Activated CD4-positive, alpha-beta memory T cell treated with anti-CD3 and anti-CD28 coated beads, Interleukin-2, amount 10 ng/mL, durations not matched to agents 7 days and 5 days (primary cell): ENCODE data around the gene BLOC1S4. TPM values are rescaled to one million over a fixed set of nuclear protein-coding genes. Genes with fewer than 3 reads are reported as not detected.
A peak's percentile ranks its signal among the peaks of the same experiment; 100 is the strongest.

ENCODE experiments used
- CTCF ChIA-PET: fragments of 350-600 bp; sonication (Branson Sonifier 250); formaldehyde crosslinking; loops from one replicate; lab custom pipeline; 2021; ENCODE audit warnings: antibody characterized with exemption, inconsistent platforms; lab: Charles Lee
- POLR2A ChIA-PET: fragments of 350-600 bp; sonication (Branson Sonifier 250); formaldehyde crosslinking; loops from one replicate; lab custom pipeline; 2021; ENCODE audit warnings: antibody characterized with exemption; lab: Charles Lee
- DNase-seq: peaks from one replicate; pipeline ENCODE4 v3.0.0-alpha.2; 2020
- H3K27ac Mint-ChIP-seq: one replicate; pipeline ENCODE4 v1.8.0; 2021; ENCODE audit warnings: mild to moderate bottlenecking, mixed read lengths
- H3K27me3 Mint-ChIP-seq: one replicate; pipeline ENCODE4 v1.8.0; 2021; ENCODE audit warnings: mixed read lengths
- H3K36me3 Mint-ChIP-seq: one replicate; pipeline ENCODE4 v1.8.0; 2021; ENCODE audit warnings: low read depth, mixed read lengths
- H3K4me1 Mint-ChIP-seq: one replicate; pipeline ENCODE4 v1.8.0; 2021; ENCODE audit warnings: mixed read lengths
- H3K4me3 Mint-ChIP-seq: one replicate; pipeline ENCODE4 v1.8.0; 2021; ENCODE audit warnings: mild to moderate bottlenecking, mixed read lengths
- H3K9me3 Mint-ChIP-seq: one replicate; pipeline ENCODE4 v1.8.0; 2021; ENCODE audit warnings: mixed read lengths
- total RNA-seq, 2 experiments: library from RNA; stranded (reverse); gene quantifications; one replicate each; pipeline ENCODE4 v1.2.3, GENCODE V29; 2021

The BLOC1S4 gene
- total RNA-seq, 2 experiments from 2014 or later = 22.9 to 23.2 TPM

- Mint-ChIP-seq H3K36me3 (peaks cover 18% of the 10 kb centered on the region), H3K9me3 (no peaks in the 10 kb centered on the region), H3K4me3 (peak within 1 kb of the TSS; percentile 61), H3K27ac (peak within 1 kb of the TSS; percentile 92), H3K27me3 (no peaks in the 10 kb centered on the region), H3K4me1 (peaks cover 91% of the 10 kb centered on the region)
- ChIA-PET POLR2A (interaction anchor here (1.2 to 10.6 kb wide), 7 partner anchors 13 to 374 kb away, joined by 5 to 374 read pairs (median 22); partner anchors contain the start of genes BLOC1S4, GRPEL1, MRFAP1 and MRFAP1L1), CTCF (interaction anchor here (1.0 to 10.7 kb wide), 3 partner anchors 12 to 19 kb away, joined by 3 to 180 read pairs (median 9); partner anchors contain the start of gene MRFAP1L1)
- DNase-seq = no peak
These were observed 22.5 kb upstream of the BLOC1S4 start, which contains the start of gene S100P for GRCh38 chr4:6693231-6694176. S100P (plus strand) TSS chr4:6693878; CDS start chr4:6693933, 55 bp downstream.

- Mint-ChIP-seq H3K36me3 (peaks cover 18% of the 10 kb centered on the region), H3K4me3 (peak overlapping the region; percentile 61), H3K27me3 (no peaks in the 10 kb centered on the region), H3K27ac (peak overlapping the region; percentile 92), H3K9me3 (no peaks in the 10 kb centered on the region), H3K4me1 (peaks cover 89% of the 10 kb centered on the region)
- POLR2A ChIA-PET = interaction anchor here (0.6 to 10.6 kb wide), 9 partner anchors 10 to 373 kb away, joined by 3 to 374 read pairs (median 9); partner anchors contain the start of genes BLOC1S4, GRPEL1, MRFAP1 and MRFAP1L1
- CTCF ChIA-PET = interaction anchor here (0.7 to 10.7 kb wide), 4 partner anchors 13 to 506 kb away, joined by 3 to 180 read pairs (median 6); partner anchors contain the start of gene MRFAP1L1
- DNase-seq = peak; percentile 46
These were observed 21.6 kb upstream of the BLOC1S4 start for GRCh38 chr4:6694177-6694901.

GRCh38 chr4:6695660-6696610 is 20.0 kb upstream of the BLOC1S4 start:
- no peaks in the 10 kb centered on the region for H3K9me3 Mint-ChIP-seq
- no peaks in the 10 kb centered on the region for H3K27me3 Mint-ChIP-seq
- DNase-seq = peak; percentile 77
- H3K4me3 Mint-ChIP-seq = peak overlapping the region; percentile 61
- CTCF ChIA-PET = interaction anchor here (0.6 to 10.7 kb wide), 8 partner anchors 9 to 372 kb away, joined by 3 to 180 read pairs (median 5); partner anchors contain the start of genes GRPEL1 and MRFAP1L1
- H3K36me3 Mint-ChIP-seq = peaks cover 28% of the 10 kb centered on the region
- H3K4me1 Mint-ChIP-seq = peaks cover 88% of the 10 kb centered on the region
- POLR2A ChIA-PET = interaction anchor here (1.0 to 10.6 kb wide), 17 partner anchors 9 to 518 kb away, joined by 3 to 374 read pairs (median 7); partner anchors contain the start of genes BLOC1S4, GRPEL1, MRFAP1 and MRFAP1L1
- H3K27ac Mint-ChIP-seq = peak overlapping the region; percentile 92

- Mint-ChIP-seq H3K36me3 (peaks cover 32% of the 10 kb centered on the region), H3K27ac (peak overlapping the region; percentile 92), H3K27me3 (no peaks in the 10 kb centered on the region), H3K4me1 (peaks cover 86% of the 10 kb centered on the region), H3K4me3 (peak overlapping the region; percentile 61), H3K9me3 (no peaks in the 10 kb centered on the region)
- ChIA-PET CTCF (interaction anchor here (1.0 to 10.7 kb wide), 7 partner anchors 9 to 371 kb away, joined by 3 to 180 read pairs (median 7); partner anchors contain the start of genes GRPEL1 and MRFAP1L1), POLR2A (interaction anchor here (1.0 to 10.6 kb wide), 17 partner anchors 9 to 519 kb away, joined by 3 to 374 read pairs (median 7); partner anchors contain the start of genes BLOC1S4, GRPEL1, MRFAP1 and MRFAP1L1)
- DNase-seq = no peak
These were observed 19.4 kb upstream of the BLOC1S4 start for GRCh38 chr4:6696611-6697010.

- peak overlapping the region; percentile 92 for H3K27ac Mint-ChIP-seq
- CTCF ChIA-PET = interaction anchor here (1.0 to 10.7 kb wide), 5 partner anchors 11 to 371 kb away, joined by 3 to 180 read pairs (median 28); partner anchors contain the start of genes GRPEL1 and MRFAP1L1
- H3K4me1 Mint-ChIP-seq = peaks cover 85% of the 10 kb centered on the region
- H3K36me3 Mint-ChIP-seq = peaks cover 34% of the 10 kb centered on the region
- no peak for DNase-seq
- POLR2A ChIA-PET = interaction anchor here (1.2 to 10.6 kb wide), 13 partner anchors 7 to 520 kb away, joined by 3 to 374 read pairs (median 10); partner anchors contain the start of genes BLOC1S4, GRPEL1, MRFAP1 and MRFAP1L1
- no peaks in the 10 kb centered on the region for H3K9me3 Mint-ChIP-seq
- no peaks in the 10 kb centered on the region for H3K27me3 Mint-ChIP-seq
- peak overlapping the region; percentile 61 for H3K4me3 Mint-ChIP-seq
These were observed 18.8 kb upstream of the BLOC1S4 start for GRCh38 chr4:6697131-6697530.

- Mint-ChIP-seq H3K4me1 (peaks cover 79% of the 10 kb centered on the region), H3K36me3 (peaks cover 55% of the 10 kb centered on the region), H3K27me3 (no peaks in the 10 kb centered on the region), H3K27ac (peak overlapping the region; percentile 92), H3K9me3 (no peaks in the 10 kb centered on the region), H3K4me3 (no peak overlapping the region)
- DNase-seq = no peak
- CTCF ChIA-PET = interaction anchor here (0.8 to 6.0 kb wide), 5 partner anchors 9 to 24 kb away, joined by 3 to 70 read pairs (median 7); partner anchors contain the start of gene MRFAP1L1
- POLR2A ChIA-PET = interaction anchor here (1.2 to 12.3 kb wide), 6 partner anchors 9 to 368 kb away, joined by 3 to 223 read pairs (median 12); partner anchors contain the start of genes GRPEL1, MRFAP1 and MRFAP1L1
These were observed 16.6 kb upstream of the BLOC1S4 start for GRCh38 chr4:6699388-6699787.

- peaks cover 79% of the 10 kb centered on the region for H3K4me1 Mint-ChIP-seq
- no peaks in the 10 kb centered on the region for H3K27me3 Mint-ChIP-seq
- no peak for DNase-seq
- POLR2A ChIA-PET = interaction anchor here (1.4 to 12.3 kb wide), 5 partner anchors 9 to 368 kb away, joined by 4 to 223 read pairs (median 15); partner anchors contain the start of genes GRPEL1 and MRFAP1L1
- peaks cover 57% of the 10 kb centered on the region for H3K36me3 Mint-ChIP-seq
- no peaks in the 10 kb centered on the region for H3K9me3 Mint-ChIP-seq
- H3K4me3 Mint-ChIP-seq = no peak overlapping the region
- CTCF ChIA-PET = interaction anchor here (0.8 to 6.0 kb wide), 5 partner anchors 8 to 24 kb away, joined by 3 to 70 read pairs (median 7); partner anchors contain the start of gene MRFAP1L1
- H3K27ac Mint-ChIP-seq = peak overlapping the region; percentile 92
These were observed 16.1 kb upstream of the BLOC1S4 start for GRCh38 chr4:6699903-6700302.

GRCh38 chr4:6701371-6701770 is 14.6 kb upstream of the BLOC1S4 start:
- H3K27me3 Mint-ChIP-seq = no peaks in the 10 kb centered on the region
- peak; percentile 57 for DNase-seq
- peaks cover 70% of the 10 kb centered on the region for H3K36me3 Mint-ChIP-seq
- no peaks in the 10 kb centered on the region for H3K9me3 Mint-ChIP-seq
- ChIA-PET POLR2A (interaction anchor here (0.7 to 12.3 kb wide), 5 partner anchors 9 to 61 kb away, joined by 3 to 253 read pairs (median 4); partner anchors contain the start of genes MRFAP1, MRFAP1L1 and S100P), CTCF (interaction anchor here (0.7 to 6.0 kb wide), 10 partner anchors 9 to 306 kb away, joined by 3 to 70 read pairs (median 4); partner anchors contain the start of genes BLOC1S4 and MRFAP1L1)
- H3K4me1 Mint-ChIP-seq = peaks cover 79% of the 10 kb centered on the region
- H3K4me3 Mint-ChIP-seq = no peak overlapping the region
- H3K27ac Mint-ChIP-seq = no peak overlapping the region

- H3K4me1 Mint-ChIP-seq = peaks cover 82% of the 10 kb centered on the region
- no peaks in the 10 kb centered on the region for H3K9me3 Mint-ChIP-seq
- no peak for DNase-seq
- CTCF ChIA-PET = interaction anchor here (0.6 to 6.0 kb wide), 6 partner anchors 14 to 162 kb away, joined by 3 to 70 read pairs (median 6); a partner anchor contains a TSS
- H3K27me3 Mint-ChIP-seq = no peaks in the 10 kb centered on the region
- peak overlapping the region; percentile 10 for H3K27ac Mint-ChIP-seq
- peaks cover 78% of the 10 kb centered on the region for H3K36me3 Mint-ChIP-seq
- no peak overlapping the region for H3K4me3 Mint-ChIP-seq
- POLR2A ChIA-PET = interaction anchor here (10.2 to 12.3 kb wide), 2 partner anchors 10 to 27 kb away, joined by 223 to 253 read pairs; partner anchors contain the start of gene S100P
These were observed 13.2 kb upstream of the BLOC1S4 start for GRCh38 chr4:6702761-6703160.

- Mint-ChIP-seq H3K9me3 (no peaks in the 10 kb centered on the region), H3K27ac (peak overlapping the region; percentile 4), H3K36me3 (peaks cover 85% of the 10 kb centered on the region), H3K4me1 (peaks cover 80% of the 10 kb centered on the region), H3K4me3 (no peak overlapping the region), H3K27me3 (no peaks in the 10 kb centered on the region)
- CTCF ChIA-PET = interaction anchor here (1.1 to 2.5 kb wide), 4 partner anchors 16 to 30 kb away, joined by 3 to 17 read pairs (median 3); a partner anchor contains a TSS
- POLR2A ChIA-PET = interaction anchor here (10.2 to 12.3 kb wide), 2 partner anchors 11 to 28 kb away, joined by 223 to 253 read pairs; partner anchors contain the start of gene S100P
- no peak for DNase-seq
These were observed 12.2 kb upstream of the BLOC1S4 start for GRCh38 chr4:6703786-6704185.
